ENCODE data around the gene MMP13. TPM values are rescaled to one million over a fixed set of nuclear protein-coding genes. Genes with fewer than 3 reads are reported as not detected.

Gene MMP13
- total RNA-seq, 2 donors from 2014 or later = 3.0 TPM; not detected in 1

DNA sequence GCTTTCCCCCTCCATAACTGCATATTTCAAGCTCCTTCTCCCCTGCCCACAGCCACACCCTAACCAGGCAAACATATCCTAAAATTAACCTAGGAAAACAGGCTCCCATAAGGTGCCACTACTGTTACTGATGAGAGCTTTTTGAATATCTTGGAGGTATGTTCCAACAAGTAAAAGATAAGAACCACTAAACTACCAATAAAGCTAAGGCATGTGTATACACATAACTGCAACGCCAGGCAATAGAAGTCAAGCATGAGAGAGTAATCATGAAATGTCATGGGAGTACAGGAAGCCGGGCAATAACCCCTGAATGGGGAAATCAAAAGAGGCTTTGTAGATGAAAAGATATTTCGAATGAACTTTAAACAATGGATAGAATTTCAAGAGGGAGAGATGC, 9.3 kb downstream of the MMP13 start:
- no peak overlapping the region for H3K4me3 ChIP-seq
- no peaks in the 10 kb centered on the region for H3K27me3 ChIP-seq (replicated peaks; ENCODE audit: insufficient read depth)
- H3K36me3 ChIP-seq = no peaks in the 10 kb centered on the region
- H3K9me3 ChIP-seq = no peaks in the 10 kb centered on the region
- 17% methylated on average over 3 of the region's 3 CpGs for WGBS
- DNase-seq (ENCODE audit: low spot score) = no peak
- TF ChIP-seq POLR2A (IDR thresholded peaks at IDR 0.05) (no peak), CTCF (IDR thresholded peaks at IDR 0.05) (no peak), POLR2AphosphoS5 (IDR thresholded peaks at IDR 0.05) (peak; percentile 39)
- H3K27ac ChIP-seq = no peak overlapping the region
- no peaks in the 10 kb centered on the region for H3K4me1 ChIP-seq (replicated peaks)
- intact Hi-C loops (cut with DNase I) = loop anchor here (10.0 kb wide), 1 partner anchor 111 kb away; no protein-coding TSS in a partner anchor

GRCh38 chr11:102940714-102941588, 14.6 kb downstream of the MMP13 start:
- TF ChIP-seq CTCF (IDR thresholded peaks at IDR 0.05) (peak; percentile 33 to 80 (median 75)), POLR2AphosphoS5 (IDR thresholded peaks at IDR 0.05) (no peak), POLR2A (IDR thresholded peaks at IDR 0.05) (no peak)
- intact Hi-C loops (cut with DNase I) = loop anchor here (10.0 kb wide), 1 partner anchor 106 kb away; no protein-coding TSS in a partner anchor
- H3K4me1 ChIP-seq (replicated peaks) = no peaks in the 10 kb centered on the region
- no peaks in the 10 kb centered on the region for H3K9me3 ChIP-seq
- no peak overlapping the region for H3K27ac ChIP-seq
- no peaks in the 10 kb centered on the region for H3K27me3 ChIP-seq (replicated peaks; ENCODE audit: insufficient read depth)
- H3K36me3 ChIP-seq = no peaks in the 10 kb centered on the region
- no peak overlapping the region for H3K4me3 ChIP-seq
- WGBS = 21% methylated on average over 10 of the region's 10 CpGs
- DNase-seq (ENCODE audit: low spot score) = peak; percentile 50

DNA sequence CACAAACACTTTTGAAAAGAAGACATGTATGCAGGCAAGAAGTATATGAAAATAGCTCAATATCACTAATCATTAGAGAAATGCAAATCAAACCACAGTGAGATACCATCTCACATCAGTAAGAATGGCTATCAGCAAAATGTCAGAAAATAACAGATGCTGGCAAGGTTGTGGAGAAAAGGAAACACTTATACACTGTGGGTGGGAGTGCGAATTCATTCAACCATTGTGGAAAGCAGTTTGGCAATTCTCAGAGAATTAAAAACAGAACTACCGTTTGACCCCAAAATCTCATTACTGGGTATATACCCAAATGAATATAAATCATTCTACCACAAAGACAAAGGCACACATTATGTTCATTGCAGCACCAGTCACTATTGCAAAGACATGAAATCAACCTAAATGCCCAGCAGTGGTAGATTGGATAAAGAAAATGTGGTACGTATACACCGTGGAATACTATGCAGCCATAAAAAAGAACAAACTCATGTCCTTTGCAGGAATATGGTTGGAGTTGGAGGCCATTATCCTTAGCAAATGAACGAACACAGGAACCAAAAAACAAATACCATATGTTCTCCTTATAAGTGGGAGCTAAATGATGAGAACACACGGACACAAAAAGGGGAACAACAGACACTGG, 18.5 kb downstream of the MMP13 start:
- H3K4me1 ChIP-seq (replicated peaks) = no peaks in the 10 kb centered on the region
- H3K36me3 ChIP-seq = no peaks in the 10 kb centered on the region
- no peak overlapping the region for H3K27ac ChIP-seq
- H3K4me3 ChIP-seq = no peak overlapping the region
- H3K9me3 ChIP-seq = no peaks in the 10 kb centered on the region
- intact Hi-C loops (cut with DNase I) = no loop called here
- no peak for TF ChIP-seq CTCF (IDR thresholded peaks at IDR 0.05)
- no peak for TF ChIP-seq POLR2AphosphoS5 (IDR thresholded peaks at IDR 0.05)
- H3K27me3 ChIP-seq (replicated peaks; ENCODE audit: insufficient read depth) = no peaks in the 10 kb centered on the region
- 97% methylated on average over 6 of the region's 6 CpGs for WGBS
- no peak for DNase-seq (ENCODE audit: low spot score)

GRCh38 chr11:102935514-102935913, 20.0 kb downstream of the MMP13 start:
- Histone ChIP-seq H3K27ac (no peak overlapping the region), H3K9me3 (no peaks in the 10 kb centered on the region), H3K4me1 (replicated peaks) (no peaks in the 10 kb centered on the region), H3K27me3 (replicated peaks; ENCODE audit: insufficient read depth) (no peaks in the 10 kb centered on the region), H3K4me3 (no peak overlapping the region), H3K36me3 (no peaks in the 10 kb centered on the region)
- no peak for DNase-seq (ENCODE audit: low spot score)
- TF ChIP-seq POLR2AphosphoS5 (IDR thresholded peaks at IDR 0.05) (no peak), POLR2A (IDR thresholded peaks at IDR 0.05) (no peak), CTCF (IDR thresholded peaks at IDR 0.05) (no peak)
- 92% methylated on average over 3 of the region's 3 CpGs for WGBS
- intact Hi-C loops (cut with DNase I) = no loop called here
